Parathyroid adenoma (tissue), 2 donors: ENCODE results near the gene POFUT2.

Experiments used
- H2AFZ ChIP-seq: fragments of 300-600 bp; sonication (generic); one replicate; pipeline ENCODE4 v1.7.0; 2017; ENCODE audit warnings: antibody characterized with exemption, mild to moderate bottlenecking
- H3K27ac ChIP-seq: fragments of 300-600 bp; sonication (generic); one replicate; pipeline ENCODE4 v1.7.0; 2017
- H3K27me3 ChIP-seq: fragments of 300-600 bp; sonication (generic); one replicate; pipeline ENCODE4 v1.7.0; 2017; ENCODE audit warnings: low read length; ENCODE audit not compliant: control insufficient read depth, insufficient read depth
- H3K36me3 ChIP-seq: fragments of 300-600 bp; sonication (generic); one replicate; pipeline ENCODE4 v1.7.0; 2017; ENCODE audit warnings: low read length; ENCODE audit not compliant: control insufficient read depth, insufficient read depth
- H3K4me1 ChIP-seq: fragments of 300-600 bp; sonication (generic); one replicate; pipeline ENCODE4 v1.7.0; 2017; ENCODE audit warnings: control low read depth
- H3K4me2 ChIP-seq: fragments of 300-600 bp; sonication (generic); one replicate; pipeline ENCODE4 v1.7.0; 2017; ENCODE audit warnings: low read length
- H3K4me3 ChIP-seq: fragments of 300-600 bp; sonication (generic); one replicate; pipeline ENCODE4 v1.7.0; 2017; ENCODE audit warnings: low read depth, low read length
- H3K79me2 ChIP-seq: fragments of 300-600 bp; sonication (generic); one replicate; pipeline ENCODE4 v1.7.0; 2017; ENCODE audit warnings: control low read depth
- H3K9ac ChIP-seq: fragments of 300-600 bp; sonication (generic); one replicate; pipeline ENCODE4 v1.7.0; 2017; ENCODE audit warnings: mild to moderate bottlenecking
- H3K9me3 ChIP-seq: fragments of 300-600 bp; sonication (generic); one replicate; pipeline ENCODE4 v1.7.0; 2017; ENCODE audit warnings: low read length; ENCODE audit not compliant: control insufficient read depth
- CTCF ChIP-seq: fragments of 300-600 bp; sonication (generic); IDR thresholded peaks from one replicate; pipeline ENCODE4 v1.7.0; 2017; ENCODE audit warnings: antibody characterized with exemption, mild to moderate bottlenecking
- donor health status: primary hyperparathyroidism.

The POFUT2 gene

GRCh38 chr21:45306832-45307571 is 19.3 kb upstream of the POFUT2 start:
- H3K4me2 ChIP-seq: no peak overlapping the region
- H2AFZ ChIP-seq: no peak overlapping the region
- no peaks in the 10 kb centered on the region for H3K79me2 ChIP-seq
- H3K36me3 ChIP-seq: no peaks in the 10 kb centered on the region
- H3K9ac ChIP-seq: no peak overlapping the region
- H3K4me1 ChIP-seq: no peaks in the 10 kb centered on the region
- peak overlapping the region; percentile 11 for H3K27ac ChIP-seq
- no peaks in the 10 kb centered on the region for H3K27me3 ChIP-seq
- H3K9me3 ChIP-seq: no peaks in the 10 kb centered on the region
- no peak for TF ChIP-seq CTCF
- H3K4me3 ChIP-seq: no peak overlapping the region

GRCh38 chr21:45306453-45306831 is 18.7 kb upstream of the POFUT2 start:
- no peak for TF ChIP-seq CTCF
- H3K36me3 ChIP-seq: no peaks in the 10 kb centered on the region
- H3K4me1 ChIP-seq: no peaks in the 10 kb centered on the region
- no peaks in the 10 kb centered on the region for H3K27me3 ChIP-seq
- no peak overlapping the region for H3K4me3 ChIP-seq
- no peak overlapping the region for H3K9ac ChIP-seq
- H3K9me3 ChIP-seq: no peaks in the 10 kb centered on the region
- H3K79me2 ChIP-seq: no peaks in the 10 kb centered on the region
- H3K27ac ChIP-seq: peak overlapping the region; percentile 11
- no peak overlapping the region for H2AFZ ChIP-seq
- H3K4me2 ChIP-seq: no peak overlapping the region

DNA sequence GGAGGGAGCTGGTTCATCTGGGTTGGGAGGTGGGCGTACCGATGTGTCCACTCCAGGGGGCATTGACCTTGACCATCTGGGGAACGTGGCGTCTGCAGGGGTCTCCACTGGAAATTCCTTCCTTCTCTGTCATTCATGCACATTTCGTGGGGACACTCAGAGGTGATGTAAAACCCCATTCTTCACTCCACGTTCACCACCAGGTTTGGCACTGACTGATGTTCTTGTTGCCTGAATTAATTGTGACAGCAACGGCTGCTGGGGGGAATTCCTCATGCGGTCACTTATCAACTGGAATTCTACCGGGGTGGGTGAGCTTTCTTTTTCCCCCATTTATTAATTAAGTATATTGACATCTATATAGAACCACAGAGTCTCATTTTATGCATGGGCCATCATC is 18.1 kb upstream of the POFUT2 start:
- H3K4me2 ChIP-seq: no peak overlapping the region
- H3K79me2 ChIP-seq: no peaks in the 10 kb centered on the region
- no peaks in the 10 kb centered on the region for H3K9me3 ChIP-seq
- no peaks in the 10 kb centered on the region for H3K27me3 ChIP-seq
- H3K9ac ChIP-seq: no peak overlapping the region
- H3K4me1 ChIP-seq: no peaks in the 10 kb centered on the region
- H2AFZ ChIP-seq: no peak overlapping the region
- no peak overlapping the region for H3K4me3 ChIP-seq
- no peak for TF ChIP-seq CTCF
- no peaks in the 10 kb centered on the region for H3K36me3 ChIP-seq
- no peak overlapping the region for H3K27ac ChIP-seq

DNA sequence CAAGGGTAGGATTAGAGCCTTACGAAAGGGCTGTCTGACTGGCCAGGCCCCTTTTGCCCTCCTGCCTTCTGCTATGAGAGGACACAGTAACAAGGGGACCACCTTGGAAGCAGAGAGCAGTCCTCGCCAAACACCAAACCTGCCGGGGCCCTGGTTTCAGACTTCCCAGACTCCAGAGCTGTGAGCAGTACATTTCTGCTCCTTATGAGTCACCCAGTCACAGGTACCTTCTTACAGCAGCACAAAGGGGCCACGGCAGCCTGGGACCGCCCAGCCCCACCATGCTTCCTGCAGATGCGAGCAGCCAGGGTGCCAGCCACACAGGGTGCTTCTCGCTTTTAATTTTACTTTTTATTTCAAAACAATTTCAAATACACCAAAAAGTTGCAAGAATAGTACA is 17.2 kb upstream of the POFUT2 start:
- H3K4me2 ChIP-seq: no peak overlapping the region
- H2AFZ ChIP-seq: no peak overlapping the region
- H3K36me3 ChIP-seq: no peaks in the 10 kb centered on the region
- H3K9ac ChIP-seq: no peak overlapping the region
- TF ChIP-seq CTCF: no peak
- no peaks in the 10 kb centered on the region for H3K79me2 ChIP-seq
- no peak overlapping the region for H3K4me3 ChIP-seq
- no peaks in the 10 kb centered on the region for H3K4me1 ChIP-seq
- no peak overlapping the region for H3K27ac ChIP-seq
- no peaks in the 10 kb centered on the region for H3K9me3 ChIP-seq
- no peaks in the 10 kb centered on the region for H3K27me3 ChIP-seq

DNA sequence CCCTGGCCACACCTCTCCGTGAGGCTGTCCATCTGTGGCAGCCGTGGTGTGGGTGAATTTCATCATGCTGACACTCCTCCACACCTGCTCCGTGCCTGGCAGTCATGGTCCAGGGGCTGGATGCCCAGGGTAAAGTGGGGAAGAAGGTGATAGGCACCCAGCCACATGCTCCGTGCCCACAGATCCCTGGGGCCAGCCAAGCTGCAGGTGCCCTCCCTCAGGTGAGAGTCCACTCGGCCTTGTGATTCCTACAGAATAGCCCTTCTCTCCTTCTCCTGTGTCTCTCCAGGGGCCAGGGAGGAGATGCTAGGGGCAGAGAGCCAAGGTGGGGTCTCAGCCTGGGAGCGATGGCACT is 16.8 kb upstream of the POFUT2 start:
- no peak for TF ChIP-seq CTCF
- Histone ChIP-seq H3K79me2 (no peaks in the 10 kb centered on the region), H3K27ac (no peak overlapping the region)

More for the DNA sequence above, 16.8 kb upstream of the POFUT2 start:
- Histone ChIP-seq H3K4me1 (no peaks in the 10 kb centered on the region), H3K9ac (no peak overlapping the region), H3K4me3 (no peak overlapping the region), H3K27me3 (no peaks in the 10 kb centered on the region), H2AFZ (no peak overlapping the region), H3K4me2 (no peak overlapping the region), H3K9me3 (no peaks in the 10 kb centered on the region), H3K36me3 (no peaks in the 10 kb centered on the region)
